GM12891 (cell line): ENCODE data around the gene SLCO3A1.

ENCODE experiments used
- POLR2A ChIP-seq: IDR thresholded peaks from 2 replicates; pipeline ENCODE4 v1.6.1; 2011; ENCODE audit warnings: low read depth, low read length, control low read depth
- POLR2AphosphoS5 ChIP-seq: IDR thresholded peaks from 2 replicates; pipeline ENCODE4 v1.6.1; 2011; ENCODE audit warnings: low read depth, low read length, control low read depth
- POU2F2 ChIP-seq: IDR thresholded peaks from 2 replicates; pipeline ENCODE4 v1.6.1; 2011; ENCODE audit warnings: low read depth, mild to moderate bottlenecking, control low read depth, low read length, moderate library complexity
- SPI1 ChIP-seq: IDR thresholded peaks from 2 replicates; pipeline ENCODE4 v1.6.1; 2011; ENCODE audit warnings: low read depth, low read length, control low read depth
- TAF1 ChIP-seq: IDR thresholded peaks from 2 replicates; pipeline ENCODE4 v1.6.1; 2011; ENCODE audit warnings: low read depth, low read length, control low read depth

- TF ChIP-seq POLR2AphosphoS5: no peak
- TF ChIP-seq POLR2A: no peak
- TF ChIP-seq POU2F2: no peak
- no peak for TF ChIP-seq TAF1
- TF ChIP-seq SPI1: no peak
Measured at GRCh38 chr15:91853511-91853947, at the start of gene SLCO3A1.
